HFF-Myc (cell line): ENCODE measurements around the gene PFDN1.
"Not testable (repeated sequence)": the region's sequence is repeated elsewhere in the genome, so short reads cannot be mapped to it uniquely, and the experiment has no call there.

ENCODE experiments used
- DNase-seq: peaks from one replicate; pipeline ENCODE4 v3.0.0-alpha.2; 2011; ENCODE audit warnings: low read depth; ENCODE audit errors: extremely low read depth
- H3K4me3 ChIP-seq: replicated peaks from 2 replicates; pipeline ENCODE4 v1.5.1; 2011; ENCODE audit warnings: low read depth, mild to moderate bottlenecking, control low read depth, low read length
- CTCF ChIP-seq: IDR thresholded peaks from 2 replicates; pipeline ENCODE4 v1.5.1; 2012; ENCODE audit warnings: mild to moderate bottlenecking, low read depth, low read length, control low read depth; ENCODE audit errors: missing control alignments

Gene PFDN1

GRCh38 chr5:140202610-140203009, 100.3 kb downstream of the PFDN1 start:
- TF ChIP-seq CTCF: no peak
- DNase-seq: no peak
- H3K4me3 ChIP-seq: no peak overlapping the region

- DNase-seq: no peak
- no peak for TF ChIP-seq CTCF
- no peak overlapping the region for H3K4me3 ChIP-seq
Observed at GRCh38 chr5:140202078-140202477, 100.8 kb downstream of the PFDN1 start.

- DNase-seq, H3K4me3 ChIP-seq: not testable (repeated sequence)
Observed at GRCh38 chr5:140198915-140199314, 104.0 kb downstream of the PFDN1 start.

- DNase-seq: no peak
Observed at GRCh38 chr5:140197023-140197422, 105.9 kb downstream of the PFDN1 start.

GRCh38 chr5:140196115-140196814, 106.6 kb downstream of the PFDN1 start:
- H3K4me3 ChIP-seq: no peak overlapping the region
- no peak for TF ChIP-seq CTCF
- DNase-seq: no peak

More at GRCh38 chr5:140197023-140197422, 105.9 kb downstream of the PFDN1 start:
- no peak for TF ChIP-seq CTCF
- H3K4me3 ChIP-seq: no peak overlapping the region
